Measurements from ENCODE around the gene CBR1. TPM values are rescaled to one million over a fixed set of nuclear protein-coding genes. Genes with fewer than 3 reads are reported as not detected.

Gene CBR1
- total and polyA plus RNA-seq, 2 of the 8 experiments (the other 6 are each of a cell fraction or from before 2014, with no cell fraction given): 1.8 to 207 TPM

- no peak overlapping the region for H2BK20ac ChIP-seq (ENCODE audit: low read length)
- H3K36me3 ChIP-seq (ENCODE audit: control insufficient read depth in 2 of 4, insufficient read depth in 4 of 4, low read length in 3 of 4): peaks cover 3 to 29% (median 19%) of the 10 kb centered on the region in 4 experiments; a peak in 6 of 8 replicates
- no peak overlapping the region for H3K56ac ChIP-seq (replicated peaks; ENCODE audit: insufficient read length, low read depth, low read length)
- no peak overlapping the region for H4K8ac ChIP-seq (ENCODE audit: extremely low read depth, insufficient read depth, low read length)
- DNase-seq (ENCODE audit: low read depth in 1 of 2, low spot score in 2 of 2) (no peak), FAIRE-seq (no peak)
- H3K27me3 ChIP-seq (replicated peaks in 1 of 4; ENCODE audit: control insufficient read depth in 3 of 4, extremely low read depth in 1 of 4, insufficient read depth in 3 of 4, low read length in 3 of 4): no peaks in the 10 kb centered on the region
- WGBS, 2 experiments (ENCODE audit: extremely low coverage in 1 of 2, insufficient coverage in 1 of 2, insufficient read length in 1 of 2, insufficient replicate concordance in 2 of 2, low coverage in 1 of 2, low lambda C conversion rate in 2 of 2, missing lambda C conversion rate in 1 of 2): 90% methylated on average over 10 of the region's 10 CpGs; no CpG with 5 or more reads in 1 of the 2 experiments
- no peak overlapping the region for H3K4me2 ChIP-seq (ENCODE audit: insufficient read depth in 1 of 2, low read depth in 2 of 2, low read length in 2 of 2)
- H2AK5ac ChIP-seq (ENCODE audit: low read depth, low read length): no peak overlapping the region
- H3K9me3 ChIP-seq (ENCODE audit: insufficient read depth in 2 of 2, low read depth in 1 of 2, low read length in 1 of 2): no peaks in the 10 kb centered on the region
- no peak overlapping the region for H3K23ac ChIP-seq (ENCODE audit: insufficient read length)
- H3K79me1 ChIP-seq (ENCODE audit: low read depth, low read length): no peaks in the 10 kb centered on the region
- no peak overlapping the region for H3K4ac ChIP-seq (replicated peaks; ENCODE audit: insufficient read length, low read depth, low read length)
- no peak overlapping the region for H2BK15ac ChIP-seq (ENCODE audit: low read length)
- H3K27ac ChIP-seq (ENCODE audit: low read depth, low read length): no peak overlapping the region
- no peak overlapping the region for H2BK120ac ChIP-seq (replicated peaks; ENCODE audit: low read depth, low read length)
- no peak overlapping the region for H3K18ac ChIP-seq (ENCODE audit: extremely low read depth, low read length)
- no peak overlapping the region for H3K4me3 ChIP-seq (ENCODE audit: extremely low read depth in 1 of 4, insufficient read depth in 2 of 4, low read depth in 3 of 4, low read length in 4 of 4)
- H4K20me1 ChIP-seq (replicated peaks in 1 of 2; ENCODE audit: control insufficient read depth in 1 of 2, insufficient read depth in 2 of 2, low read length in 2 of 2): no peaks in the 10 kb centered on the region
- peaks cover 0 to 29% of the 10 kb centered on the region in 2 experiments; a peak in 2 of 4 replicates for H3K79me2 ChIP-seq (ENCODE audit: control insufficient read depth in 1 of 2, insufficient read depth in 2 of 2, low read length in 2 of 2)
- H2BK12ac ChIP-seq (ENCODE audit: low read depth, low read length): no peak overlapping the region
- no peak overlapping the region for H3K14ac ChIP-seq (ENCODE audit: insufficient read length)
- peaks cover 5% of the 10 kb centered on the region for H3K23me2 ChIP-seq (ENCODE audit: low read depth, low read length)
- POLR2A ChIA-PET (ENCODE audit: partially characterized antibody): interaction anchor here (1.4 to 3.6 kb wide), 5 partner anchors 9 to 69 kb away, joined by 3 to 19 read pairs (median 6); partner anchors contain the start of gene SETD4
- TF ChIP-seq TEAD4 (IDR thresholded peaks at IDR 0.05; ENCODE audit: low read depth, low read length) (no peak), E2F6 (IDR thresholded peaks at IDR 0.05) (peak; percentile 57; the same call in 1 of the 2 replicates), CTBP2 (IDR thresholded peaks at IDR 0.05; ENCODE audit: borderline replicate concordance, insufficient read depth, insufficient read length, low read length) (no peak), SP4 (IDR thresholded peaks at IDR 0.05; ENCODE audit: low read length) (no peak)
- H3K9ac ChIP-seq (replicated peaks in 1 of 4; ENCODE audit: extremely low read depth in 1 of 4, low read depth in 3 of 4, low read length in 3 of 4): no peak overlapping the region
- H2AFZ ChIP-seq (ENCODE audit: low read length): no peak overlapping the region
- H4K5ac ChIP-seq (ENCODE audit: insufficient read length, low read depth, low read length): no peak overlapping the region
- no peak overlapping the region for H4K91ac ChIP-seq (replicated peaks; ENCODE audit: insufficient read length, low read length)
- CTCF ChIA-PET (ENCODE audit: partially characterized antibody): interaction anchor here (0.6 to 4.1 kb wide), 5 partner anchors 13 to 82 kb away, joined by 3 to 19 read pairs (median 3); no protein-coding TSS in a partner anchor
- H2BK5ac ChIP-seq (ENCODE audit: low read depth, low read length): no peak overlapping the region
- H3K4me1 ChIP-seq (replicated peaks in 1 of 4; ENCODE audit: control insufficient read depth in 3 of 4, insufficient read depth in 4 of 4, low read length in 3 of 4): peaks cover 0 to 13% (median 6%) of the 10 kb centered on the region in 4 experiments
Measured at GRCh38 chr21:36109868-36110267, 40.0 kb downstream of the CBR1 start.

Data from H1 (cell line).